ENCODE results near the gene SNTG2. TPM values are rescaled to one million over a fixed set of nuclear protein-coding genes. Genes with fewer than 3 reads are reported as not detected.

The SNTG2 gene
- total and polyA plus RNA-seq, 2 donors (not counting 1 experiment from before 2014, with no cell fraction given) = 0.06 TPM; not detected in 1

DNA sequence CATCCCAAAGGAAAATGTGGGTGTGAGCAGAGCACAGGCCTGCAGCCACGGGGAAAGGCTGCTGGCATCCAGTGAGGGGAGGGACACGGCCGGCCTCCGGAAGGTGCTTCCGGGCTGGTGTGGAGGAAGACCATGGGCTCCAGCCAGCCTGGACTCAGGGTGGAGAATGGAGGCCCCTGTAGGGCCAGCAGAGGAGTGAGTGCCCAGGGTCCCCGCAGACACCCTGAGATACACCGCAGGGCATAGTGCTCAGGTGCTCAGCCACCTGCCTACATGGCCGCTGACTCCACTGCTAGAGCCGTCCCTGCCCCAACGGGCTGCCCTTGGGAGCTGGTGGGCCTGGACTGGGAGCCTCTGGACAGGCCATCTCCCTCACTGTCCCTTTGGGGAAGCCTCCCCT, 28.5 kb upstream of the SNTG2 start:
- H3K27ac ChIP-seq (ENCODE audit: insufficient read depth, low read length) = no peak overlapping the region
- H3K79me2 ChIP-seq (ENCODE audit: control insufficient read depth, insufficient read depth, low read length) = no peaks in the 10 kb centered on the region
- H3K4me2 ChIP-seq (ENCODE audit: extremely low read depth, insufficient read depth, low read length) = no peak overlapping the region
- DNase-seq (ENCODE audit: low read depth in 2 of 2) = no peak
- H3K4me1 ChIP-seq (ENCODE audit: control insufficient read depth, extremely low read depth, insufficient read depth, low read length) = no peaks in the 10 kb centered on the region
- no peaks in the 10 kb centered on the region for H3K27me3 ChIP-seq (ENCODE audit: control insufficient read depth, insufficient read depth, low read length)
- H3K36me3 ChIP-seq (ENCODE audit: control insufficient read depth, insufficient read depth, low read length) = no peaks in the 10 kb centered on the region
- H3K4me3 ChIP-seq (replicated peaks in 1 of 4; ENCODE audit: control extremely low read depth in 1 of 4, insufficient read depth in 1 of 4, low read depth in 3 of 4, low read length in 4 of 4) = no peak overlapping the region
- H2AFZ ChIP-seq (ENCODE audit: low read length) = no peak overlapping the region
- no peaks in the 10 kb centered on the region for H3K9me3 ChIP-seq (ENCODE audit: control insufficient read depth, insufficient read depth, low read depth, low read length)
- no peak overlapping the region for H3K9ac ChIP-seq (ENCODE audit: insufficient read depth, low read length)
- no peak for TF ChIP-seq EZH2 (IDR thresholded peaks at IDR 0.05; ENCODE audit: low read length, missing control alignments)
- TF ChIP-seq, protein P1, sequence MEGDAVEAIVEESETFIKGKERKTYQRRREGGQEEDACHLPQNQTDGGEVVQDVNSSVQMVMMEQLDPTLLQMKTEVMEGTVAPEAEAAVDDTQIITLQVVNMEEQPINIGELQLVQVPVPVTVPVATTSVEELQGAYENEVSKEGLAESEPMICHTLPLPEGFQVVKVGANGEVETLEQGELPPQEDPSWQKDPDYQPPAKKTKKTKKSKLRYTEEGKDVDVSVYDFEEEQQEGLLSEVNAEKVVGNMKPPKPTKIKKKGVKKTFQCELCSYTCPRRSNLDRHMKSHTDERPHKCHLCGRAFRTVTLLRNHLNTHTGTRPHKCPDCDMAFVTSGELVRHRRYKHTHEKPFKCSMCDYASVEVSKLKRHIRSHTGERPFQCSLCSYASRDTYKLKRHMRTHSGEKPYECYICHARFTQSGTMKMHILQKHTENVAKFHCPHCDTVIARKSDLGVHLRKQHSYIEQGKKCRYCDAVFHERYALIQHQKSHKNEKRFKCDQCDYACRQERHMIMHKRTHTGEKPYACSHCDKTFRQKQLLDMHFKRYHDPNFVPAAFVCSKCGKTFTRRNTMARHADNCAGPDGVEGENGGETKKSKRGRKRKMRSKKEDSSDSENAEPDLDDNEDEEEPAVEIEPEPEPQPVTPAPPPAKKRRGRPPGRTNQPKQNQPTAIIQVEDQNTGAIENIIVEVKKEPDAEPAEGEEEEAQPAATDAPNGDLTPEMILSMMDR (conservative IDR thresholded peaks at IDR 0.05 in 1 of 2, IDR thresholded peaks at IDR 0.05 in 1 of 2; ENCODE audit: low read depth in 1 of 2, low read length in 2 of 2) = no peak
- no peaks in the 10 kb centered on the region for H4K20me1 ChIP-seq (ENCODE audit: control insufficient read depth, extremely low read depth, insufficient read depth, low read length)

DNA sequence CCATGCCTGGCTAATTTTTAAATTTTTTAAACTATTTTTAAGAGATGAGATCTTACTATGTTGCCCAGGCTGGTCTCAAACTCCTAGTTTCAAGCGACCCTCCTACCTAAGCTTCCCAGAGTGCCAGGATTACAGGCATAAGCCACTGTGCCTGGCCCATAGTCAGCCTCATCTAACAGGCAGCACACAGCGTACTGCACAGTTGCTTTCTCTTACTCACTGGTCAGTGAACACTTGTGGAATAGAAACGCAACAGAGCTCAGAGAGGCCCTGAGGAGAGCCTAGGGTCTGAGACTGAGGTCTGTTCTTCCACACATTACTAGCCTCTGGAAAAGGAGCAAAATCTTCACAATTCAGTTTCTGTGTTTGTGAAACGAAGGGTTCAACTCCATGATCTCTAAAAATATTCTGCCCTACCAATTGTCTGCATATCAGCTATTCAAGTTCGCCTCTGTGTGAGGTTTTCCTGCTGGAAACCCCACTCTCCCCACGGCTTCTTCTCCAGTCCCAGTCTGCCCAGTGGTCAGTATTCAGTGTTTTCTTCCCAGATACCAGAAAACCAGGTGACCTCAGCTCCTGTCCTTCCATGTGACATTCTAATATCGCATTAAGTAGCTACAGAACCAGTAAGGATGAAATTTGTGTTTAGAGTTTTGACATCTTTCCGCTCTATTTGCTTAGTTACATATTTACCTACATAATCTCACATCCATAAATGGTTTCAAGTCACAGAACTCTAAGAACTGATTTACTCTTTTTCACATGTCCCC, 26.6 kb upstream of the SNTG2 start:
- Histone ChIP-seq H2AFZ (ENCODE audit: low read length) (no peak overlapping the region), H3K4me3 (replicated peaks in 1 of 4; ENCODE audit: control extremely low read depth in 1 of 4, insufficient read depth in 1 of 4, low read depth in 3 of 4, low read length in 4 of 4) (no peak overlapping the region), H3K9me3 (ENCODE audit: control insufficient read depth, insufficient read depth, low read depth, low read length) (no peaks in the 10 kb centered on the region), H3K9ac (ENCODE audit: insufficient read depth, low read length) (no peak overlapping the region), H3K79me2 (ENCODE audit: control insufficient read depth, insufficient read depth, low read length) (no peaks in the 10 kb centered on the region), H3K27me3 (ENCODE audit: control insufficient read depth, insufficient read depth, low read length) (no peaks in the 10 kb centered on the region), H3K27ac (ENCODE audit: insufficient read depth, low read length) (no peak overlapping the region), H3K36me3 (ENCODE audit: control insufficient read depth, insufficient read depth, low read length) (no peaks in the 10 kb centered on the region), H3K4me1 (ENCODE audit: control insufficient read depth, extremely low read depth, insufficient read depth, low read length) (no peaks in the 10 kb centered on the region), H4K20me1 (ENCODE audit: control insufficient read depth, extremely low read depth, insufficient read depth, low read length) (no peaks in the 10 kb centered on the region), H3K4me2 (ENCODE audit: extremely low read depth, insufficient read depth, low read length) (no peak overlapping the region)
- no peak for TF ChIP-seq EZH2 (IDR thresholded peaks at IDR 0.05; ENCODE audit: low read length, missing control alignments)
- TF ChIP-seq, protein P1 (conservative IDR thresholded peaks at IDR 0.05 in 1 of 2, IDR thresholded peaks at IDR 0.05 in 1 of 2; ENCODE audit: low read depth in 1 of 2, low read length in 2 of 2) = no peak
- no peak for DNase-seq (ENCODE audit: low read depth in 2 of 2)

DNA sequence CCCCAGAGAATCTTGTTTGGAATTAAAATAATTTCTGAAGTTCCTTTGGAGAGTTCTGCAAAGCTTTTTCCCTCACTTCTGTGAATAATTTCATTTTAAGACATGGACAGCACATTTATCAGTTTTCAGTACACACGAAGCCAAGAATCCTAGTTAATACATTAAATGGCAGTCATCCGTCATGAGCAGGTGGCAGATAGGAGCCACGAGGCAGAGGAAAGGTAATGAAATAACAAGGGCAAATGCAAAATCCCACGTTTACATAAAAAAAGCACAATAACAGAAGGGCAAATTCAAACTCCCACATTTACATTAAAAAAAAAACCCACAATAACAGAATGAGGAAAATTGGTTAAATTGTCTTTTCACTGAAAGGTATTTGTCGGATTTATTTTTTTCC, 25.9 kb upstream of the SNTG2 start:
- Histone ChIP-seq H3K9me3 (ENCODE audit: control insufficient read depth, insufficient read depth, low read depth, low read length) (no peaks in the 10 kb centered on the region), H3K79me2 (ENCODE audit: control insufficient read depth, insufficient read depth, low read length) (no peaks in the 10 kb centered on the region), H3K4me3 (replicated peaks in 1 of 4; ENCODE audit: control extremely low read depth in 1 of 4, insufficient read depth in 1 of 4, low read depth in 3 of 4, low read length in 4 of 4) (no peak overlapping the region), H3K27ac (ENCODE audit: insufficient read depth, low read length) (no peak overlapping the region), H4K20me1 (ENCODE audit: control insufficient read depth, extremely low read depth, insufficient read depth, low read length) (no peaks in the 10 kb centered on the region), H3K36me3 (ENCODE audit: control insufficient read depth, insufficient read depth, low read length) (no peaks in the 10 kb centered on the region), H3K4me2 (ENCODE audit: extremely low read depth, insufficient read depth, low read length) (no peak overlapping the region), H3K4me1 (ENCODE audit: control insufficient read depth, extremely low read depth, insufficient read depth, low read length) (no peaks in the 10 kb centered on the region), H2AFZ (ENCODE audit: low read length) (no peak overlapping the region), H3K27me3 (ENCODE audit: control insufficient read depth, insufficient read depth, low read length) (no peaks in the 10 kb centered on the region), H3K9ac (ENCODE audit: insufficient read depth, low read length) (no peak overlapping the region)
- no peak for TF ChIP-seq EZH2 (IDR thresholded peaks at IDR 0.05; ENCODE audit: low read length, missing control alignments)
- TF ChIP-seq, protein P1 (conservative IDR thresholded peaks at IDR 0.05 in 1 of 2, IDR thresholded peaks at IDR 0.05 in 1 of 2; ENCODE audit: low read depth in 1 of 2, low read length in 2 of 2) = no peak
- DNase-seq (ENCODE audit: low read depth in 2 of 2) = no peak
